Breast epithelium (tissue), 3 donors: ENCODE measurements around the gene CDH4.

Source experiments
- CTCF ChIP-seq, 3 donors: fragments of 450-650 bp; IDR thresholded peaks; one replicate each; pipeline ENCODE4 v1.5.1; 2016 to 2017; ENCODE audit warnings: antibody characterized with exemption in 3 of 3, mild to moderate bottlenecking in 3 of 3, moderate library complexity in 3 of 3
- POLR2A ChIP-seq: fragments of 450-650 bp; IDR thresholded peaks from one replicate; pipeline ENCODE4 v1.6.1; 2016; ENCODE audit warnings: antibody characterized with exemption, mild to moderate bottlenecking, moderate library complexity
- POLR2AphosphoS5 ChIP-seq, 3 donors: sonication (generic); formaldehyde crosslinking; IDR thresholded peaks; one replicate each; pipeline ENCODE4 v1.6.1; 2017; ENCODE audit warnings: antibody characterized with exemption in 3 of 3

- TF ChIP-seq CTCF (IDR thresholded peaks at IDR 0.05) (no peak), POLR2AphosphoS5 (IDR thresholded peaks at IDR 0.05) (no peak), POLR2A (no peak)
These were observed 558.7 kb downstream of the CDH4 start for GRCh38 chr20:61810738-61811135.
